ENCODE data around the gene ARAP2.

DNA sequence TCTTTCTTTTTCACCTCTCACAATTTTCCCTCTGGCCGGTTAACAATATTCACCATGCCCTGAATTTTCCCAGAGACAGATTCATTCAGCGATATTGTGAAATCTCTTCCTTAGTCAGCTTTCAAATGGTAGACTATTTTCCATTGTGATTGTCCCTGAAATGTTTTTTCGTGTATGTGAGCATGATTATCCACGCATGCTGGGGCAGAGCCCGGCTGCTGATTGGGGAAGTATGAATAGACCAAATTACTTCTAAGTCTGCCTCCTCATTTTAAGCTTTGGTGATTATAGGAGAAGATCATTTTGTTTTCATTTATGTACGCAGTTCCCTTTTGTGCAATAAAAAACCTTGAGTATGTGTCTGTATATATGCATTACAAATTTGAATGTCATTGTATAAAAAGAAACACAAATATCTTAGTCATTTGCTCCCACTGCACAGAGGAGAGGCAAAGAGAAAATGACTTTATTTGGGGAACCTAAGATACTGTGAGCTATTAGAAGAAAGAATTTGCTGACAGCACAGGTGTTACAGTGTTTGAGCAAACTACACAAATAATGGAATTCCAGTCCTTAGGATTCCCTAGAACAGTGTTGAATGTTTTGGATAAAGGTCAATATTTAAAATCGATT is 48.4 kb upstream of the ARAP2 start:
- TF ChIP-seq, protein P1, sequence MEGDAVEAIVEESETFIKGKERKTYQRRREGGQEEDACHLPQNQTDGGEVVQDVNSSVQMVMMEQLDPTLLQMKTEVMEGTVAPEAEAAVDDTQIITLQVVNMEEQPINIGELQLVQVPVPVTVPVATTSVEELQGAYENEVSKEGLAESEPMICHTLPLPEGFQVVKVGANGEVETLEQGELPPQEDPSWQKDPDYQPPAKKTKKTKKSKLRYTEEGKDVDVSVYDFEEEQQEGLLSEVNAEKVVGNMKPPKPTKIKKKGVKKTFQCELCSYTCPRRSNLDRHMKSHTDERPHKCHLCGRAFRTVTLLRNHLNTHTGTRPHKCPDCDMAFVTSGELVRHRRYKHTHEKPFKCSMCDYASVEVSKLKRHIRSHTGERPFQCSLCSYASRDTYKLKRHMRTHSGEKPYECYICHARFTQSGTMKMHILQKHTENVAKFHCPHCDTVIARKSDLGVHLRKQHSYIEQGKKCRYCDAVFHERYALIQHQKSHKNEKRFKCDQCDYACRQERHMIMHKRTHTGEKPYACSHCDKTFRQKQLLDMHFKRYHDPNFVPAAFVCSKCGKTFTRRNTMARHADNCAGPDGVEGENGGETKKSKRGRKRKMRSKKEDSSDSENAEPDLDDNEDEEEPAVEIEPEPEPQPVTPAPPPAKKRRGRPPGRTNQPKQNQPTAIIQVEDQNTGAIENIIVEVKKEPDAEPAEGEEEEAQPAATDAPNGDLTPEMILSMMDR (IDR thresholded peaks at IDR 0.05) = no peak
- TF ChIP-seq POLR2A (IDR thresholded peaks at IDR 0.05) = no peak
